T-helper 22 cell (primary cell): ENCODE measurements around the gene TMEM253.

Experiments
- DNase-seq: peaks from one replicate; pipeline ENCODE4 v3.0.0-alpha.2; 2020; ENCODE audit warnings: low read depth

TMEM253 gene

DNA sequence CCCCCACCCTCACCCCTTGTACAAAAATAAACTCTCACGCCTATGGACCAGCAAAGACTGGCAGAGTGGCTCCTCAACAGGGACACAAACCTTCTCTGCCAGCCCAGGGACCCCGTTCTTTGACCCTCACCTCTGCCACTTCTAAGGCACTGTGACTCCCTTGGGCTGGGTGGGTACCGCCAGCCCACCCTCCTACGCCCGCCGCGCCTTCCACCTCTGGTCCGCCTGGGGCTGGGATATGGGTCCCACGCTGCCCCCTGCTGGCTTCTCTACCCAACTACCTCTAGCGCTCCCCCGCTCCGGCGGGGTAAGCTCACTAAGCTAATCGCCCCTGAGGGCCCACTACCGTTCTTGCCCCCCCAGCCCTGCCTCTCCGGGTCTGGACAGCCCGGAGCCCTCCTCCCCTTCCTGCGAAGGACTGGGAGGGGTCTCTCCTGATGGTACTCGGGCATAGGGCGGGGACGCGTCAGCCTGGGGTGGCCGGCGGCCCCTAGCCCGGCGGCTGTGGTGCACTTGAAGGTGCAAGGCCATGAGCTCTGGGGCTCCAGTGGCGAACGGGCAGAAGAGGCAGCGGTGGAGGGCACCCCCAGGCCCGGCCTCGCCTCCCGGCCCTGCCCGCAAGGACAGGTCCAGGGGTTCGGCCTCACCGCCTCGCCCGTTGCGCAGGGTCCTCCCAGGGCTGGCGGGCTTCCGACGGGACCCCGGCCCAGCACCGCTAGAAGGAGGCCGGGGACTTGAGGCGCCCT lies 10.5 kb upstream of the TMEM253 start:
- DNase-seq = no peak

DNA sequence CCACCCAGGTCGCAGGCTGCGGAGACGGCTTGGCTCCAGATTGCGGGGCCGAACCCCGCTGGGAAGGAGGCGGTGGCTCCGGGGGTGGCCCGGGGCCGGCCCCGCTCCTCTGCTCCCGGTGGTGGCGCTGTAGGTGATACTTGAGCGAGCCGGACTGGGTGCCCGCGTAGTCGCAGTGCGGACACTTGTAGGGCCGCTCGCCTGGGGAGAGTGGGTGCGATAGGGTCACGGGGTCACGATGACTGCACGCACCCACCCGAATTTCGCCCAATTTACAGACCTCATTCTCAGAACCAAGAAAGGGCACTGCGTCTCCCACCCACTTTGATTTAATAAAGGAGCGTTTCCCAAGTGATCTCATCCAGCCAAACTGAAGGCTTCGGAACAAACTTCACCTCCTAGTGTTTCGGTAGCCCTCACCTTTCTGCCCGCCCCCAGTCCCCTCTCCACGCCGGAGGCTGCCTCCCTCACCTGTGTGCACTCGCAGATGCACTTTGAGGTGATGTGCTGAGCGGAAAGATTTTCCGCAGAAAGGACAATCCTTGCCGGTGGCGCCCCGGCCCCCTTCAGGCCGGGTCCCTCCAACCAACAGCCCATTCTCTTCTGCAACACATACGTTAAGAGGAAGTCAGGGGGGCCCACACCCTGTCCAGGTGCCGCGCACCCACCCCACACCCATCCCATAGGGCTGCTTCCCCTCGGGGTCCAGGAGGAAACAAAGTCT lies 9.8 kb upstream of the TMEM253 start:
- DNase-seq = no peak

DNA sequence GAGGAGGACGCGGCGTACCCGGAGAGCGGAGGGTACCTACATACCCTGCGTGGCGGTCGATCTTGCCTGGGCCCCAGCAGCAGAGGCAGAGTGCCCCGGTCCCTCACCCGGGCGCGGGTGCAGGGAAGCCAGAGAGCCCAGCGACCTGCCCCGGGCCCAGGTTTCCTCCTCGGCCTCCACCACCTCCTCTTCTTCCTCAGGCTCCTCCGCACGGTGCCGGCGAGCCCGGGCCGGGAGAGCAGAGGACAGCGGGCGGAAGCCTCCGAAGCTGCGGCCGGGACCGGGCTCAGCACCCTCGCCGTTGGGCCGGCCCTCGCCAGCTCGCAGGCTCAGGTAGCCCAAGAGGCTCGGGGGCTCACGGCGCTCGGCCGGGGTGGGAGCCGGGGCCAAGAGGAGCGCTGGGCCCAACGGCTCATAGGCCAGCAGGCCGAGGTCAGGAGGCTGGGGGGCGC lies 9.0 kb upstream of the TMEM253 start:
- no peak for DNase-seq

DNA sequence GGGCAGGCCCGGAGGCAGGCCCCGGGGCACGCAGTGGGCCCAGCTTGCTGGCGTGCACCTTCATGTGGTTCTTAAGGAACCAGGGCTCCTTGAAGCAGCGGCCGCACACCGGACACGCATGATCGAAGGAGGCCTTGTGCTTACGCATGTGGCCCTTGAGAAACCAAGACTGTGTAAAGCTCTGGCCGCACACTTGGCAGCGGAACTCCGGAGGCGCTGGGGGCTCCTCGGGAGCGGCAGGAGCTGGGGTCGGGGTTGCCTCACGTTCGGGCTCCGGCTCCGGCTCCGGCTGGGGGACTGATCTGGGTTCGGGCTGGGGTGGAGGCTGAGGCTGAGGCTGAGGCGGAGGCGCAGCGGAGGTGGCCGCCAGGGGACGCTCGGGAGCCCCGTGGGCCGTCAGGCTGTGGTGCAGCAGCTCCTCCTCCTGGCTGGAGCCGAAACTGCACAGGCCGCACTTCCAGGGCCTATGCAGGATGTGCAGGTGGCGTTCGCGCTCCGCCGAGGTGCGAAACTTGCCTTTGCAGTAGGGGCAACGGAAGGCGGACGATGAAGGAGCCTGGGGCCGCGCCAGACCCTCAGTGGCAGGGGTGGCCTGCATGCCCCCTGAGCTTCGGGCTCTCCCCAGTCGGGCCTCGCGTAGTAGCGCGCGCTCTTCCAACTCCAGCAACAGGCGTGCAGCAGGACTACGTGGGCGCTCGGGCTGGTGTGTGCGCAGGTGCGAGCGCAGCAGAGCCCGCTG lies 8.4 kb upstream of the TMEM253 start:
- peak; percentile 71 for DNase-seq

DNA sequence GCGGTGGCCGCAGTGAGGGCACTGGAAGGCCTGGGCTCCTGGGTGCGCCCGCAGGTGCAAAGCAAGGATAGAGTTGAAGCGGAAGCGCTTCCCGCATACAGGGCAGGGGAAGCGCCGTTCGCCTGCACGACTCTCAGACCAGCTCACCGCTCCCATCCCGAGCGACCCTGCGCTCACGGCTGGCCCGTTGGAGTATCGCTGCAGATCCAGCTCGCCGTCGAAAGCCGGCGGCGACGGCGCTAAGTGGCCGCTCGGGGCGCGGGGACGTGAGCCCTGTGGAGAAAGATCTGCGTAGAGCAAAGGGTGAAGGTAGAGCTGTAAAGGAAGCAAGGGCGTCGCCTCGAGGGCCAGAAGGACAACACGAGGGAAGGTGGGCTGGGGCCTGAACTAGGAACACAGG lies 7.8 kb upstream of the TMEM253 start:
- no peak for DNase-seq

DNA sequence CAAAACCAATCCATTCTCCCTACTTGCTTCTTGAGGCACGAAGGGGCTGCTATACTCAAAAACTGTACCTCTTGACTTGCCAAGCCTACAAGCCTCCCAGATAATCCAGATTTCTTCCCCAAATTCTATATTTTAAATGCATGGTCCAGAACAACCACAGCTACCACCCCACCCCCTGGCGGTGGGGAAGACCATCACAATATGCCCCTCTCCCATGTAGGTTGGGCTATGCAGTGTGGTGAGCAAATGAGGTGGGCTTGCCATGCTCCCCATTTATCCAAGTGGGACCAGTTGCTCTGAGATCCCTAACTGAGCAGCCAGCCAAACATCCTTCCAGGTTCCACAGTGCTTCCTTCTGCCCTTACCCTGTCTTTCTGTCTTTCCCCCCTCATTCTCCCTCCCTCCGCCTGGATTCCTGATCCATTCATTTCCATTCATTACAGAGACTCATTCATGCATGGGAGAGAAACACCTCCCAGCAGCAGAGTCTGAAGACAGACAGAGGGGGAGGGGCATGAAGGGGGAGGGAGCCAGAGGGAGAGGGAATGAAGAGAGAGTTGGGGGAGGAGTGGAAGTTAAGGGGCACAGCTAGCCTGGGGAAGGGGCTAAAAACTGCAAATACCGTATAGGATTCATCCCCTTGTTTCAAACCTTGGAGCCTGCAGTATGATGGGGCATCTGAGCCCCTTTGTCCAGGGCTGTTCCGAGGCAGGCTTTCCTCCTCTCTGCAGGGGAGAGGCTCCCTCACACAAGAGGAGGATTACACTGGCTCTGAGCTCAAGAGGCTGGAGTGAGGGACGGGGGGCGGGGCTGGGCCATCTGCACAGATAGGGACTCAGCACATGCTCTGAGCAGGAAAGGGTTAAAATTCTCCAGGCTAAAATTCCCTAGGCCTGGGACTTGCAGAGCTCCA lies 6.8 kb upstream of the TMEM253 start:
- DNase-seq = no peak

DNA sequence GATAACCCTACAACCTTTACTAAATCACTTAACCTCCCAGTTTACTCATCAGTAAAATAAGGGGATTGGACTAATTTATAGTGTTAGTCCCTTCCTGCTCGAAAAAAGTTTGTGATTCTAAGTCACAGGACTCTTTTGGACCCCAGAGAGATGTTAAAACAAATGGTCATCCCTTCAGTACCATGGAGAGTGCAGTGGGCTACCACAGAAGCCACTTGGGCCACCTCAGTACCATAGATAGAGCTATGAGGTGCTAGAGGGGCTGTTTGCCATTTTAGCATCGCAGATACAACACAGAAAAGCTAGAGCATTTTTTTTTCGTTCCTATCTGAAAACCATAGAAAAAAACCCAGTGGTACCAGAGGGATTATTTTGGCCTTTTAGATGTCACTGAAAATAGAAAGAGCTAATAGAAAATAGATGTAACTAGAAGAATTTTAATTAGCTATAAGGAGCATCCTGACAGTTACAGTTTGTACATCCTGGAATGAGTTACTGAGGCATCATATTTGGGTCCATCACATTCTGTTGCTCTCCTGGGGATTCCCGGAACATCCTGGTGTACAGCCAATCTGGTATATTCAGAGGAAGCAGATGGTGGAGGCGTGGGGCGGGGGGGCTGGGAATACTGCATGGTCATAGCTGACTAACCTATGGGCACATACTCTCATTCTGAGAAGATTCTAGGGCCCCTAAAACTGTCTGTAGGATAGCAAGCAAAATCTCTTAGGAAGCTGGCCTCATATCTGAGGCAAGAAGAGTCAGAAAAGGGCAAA lies 5.2 kb upstream of the TMEM253 start:
- no peak for DNase-seq

DNA sequence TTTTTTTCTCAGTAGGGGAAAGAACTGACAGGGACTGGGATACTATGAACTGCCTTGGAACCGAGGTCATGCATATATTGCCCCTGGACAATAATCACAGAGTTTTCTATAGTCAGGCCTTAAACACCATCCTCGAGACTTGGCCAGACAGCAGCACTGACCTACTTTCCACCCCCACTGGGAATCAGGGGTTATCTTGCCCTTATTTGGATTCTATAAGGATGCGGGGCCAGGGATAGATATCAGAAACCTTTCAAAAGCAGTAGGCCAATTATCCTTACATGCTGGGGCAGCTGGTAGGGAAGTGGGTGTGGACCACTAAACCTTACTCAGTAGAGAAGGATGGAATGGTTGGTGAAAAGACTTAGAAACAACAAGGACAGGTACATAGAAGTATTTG lies 4.4 kb upstream of the TMEM253 start:
- no peak for DNase-seq

DNA sequence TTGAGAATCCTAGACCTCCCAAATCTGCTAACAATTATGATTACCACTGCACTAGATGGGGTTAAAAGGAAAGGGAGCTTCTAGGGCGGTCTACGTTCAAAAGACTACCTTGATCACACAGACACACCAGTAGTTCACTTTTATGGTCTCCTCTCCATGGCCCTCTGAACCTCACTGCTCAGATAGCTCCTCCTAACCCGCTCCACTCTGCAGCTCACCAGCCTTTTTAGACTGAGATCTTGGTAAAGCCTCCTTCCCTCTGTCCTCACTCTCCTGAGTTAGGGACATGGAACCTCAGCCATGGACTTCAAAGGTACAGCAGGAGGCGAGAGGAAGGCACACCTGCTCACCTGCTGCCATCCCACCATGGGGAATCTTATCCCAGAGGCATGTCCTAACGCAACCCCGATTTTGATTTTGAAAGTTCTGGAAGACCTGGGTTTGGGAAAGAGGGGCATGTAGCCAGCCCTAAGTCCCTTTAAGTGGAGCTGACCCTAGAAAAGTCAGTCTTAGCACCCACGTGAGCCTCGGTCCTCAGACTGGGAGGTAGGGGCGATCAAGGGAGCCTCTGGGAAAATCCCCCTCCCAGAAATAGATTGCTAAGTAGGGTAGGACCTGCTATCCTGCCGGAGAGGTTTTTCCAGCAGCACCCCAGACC lies 3.8 kb upstream of the TMEM253 start:
- no peak for DNase-seq

DNA sequence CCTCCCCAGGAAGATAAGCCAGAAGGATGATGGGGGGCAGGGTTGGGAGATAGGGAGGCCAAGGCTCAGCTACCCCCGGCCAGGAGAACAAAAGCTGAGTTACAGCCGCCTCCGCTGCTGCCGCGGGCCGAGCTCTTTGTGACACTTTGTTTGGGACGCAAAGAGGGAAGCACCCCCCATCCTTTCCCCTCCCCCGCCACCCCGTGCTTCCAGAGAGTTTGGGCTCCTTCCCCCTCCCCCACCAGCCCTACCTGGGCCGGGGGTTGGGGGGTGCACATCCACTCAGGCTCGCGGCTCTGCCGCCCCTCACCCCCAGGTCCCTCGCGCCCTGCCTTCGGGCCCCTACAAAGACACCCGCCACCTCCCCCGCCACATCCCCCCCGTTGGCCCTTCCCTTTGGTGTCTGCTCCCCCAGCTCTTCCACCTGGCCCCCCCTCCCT lies 3.2 kb upstream of the TMEM253 start:
- no peak for DNase-seq

DNA sequence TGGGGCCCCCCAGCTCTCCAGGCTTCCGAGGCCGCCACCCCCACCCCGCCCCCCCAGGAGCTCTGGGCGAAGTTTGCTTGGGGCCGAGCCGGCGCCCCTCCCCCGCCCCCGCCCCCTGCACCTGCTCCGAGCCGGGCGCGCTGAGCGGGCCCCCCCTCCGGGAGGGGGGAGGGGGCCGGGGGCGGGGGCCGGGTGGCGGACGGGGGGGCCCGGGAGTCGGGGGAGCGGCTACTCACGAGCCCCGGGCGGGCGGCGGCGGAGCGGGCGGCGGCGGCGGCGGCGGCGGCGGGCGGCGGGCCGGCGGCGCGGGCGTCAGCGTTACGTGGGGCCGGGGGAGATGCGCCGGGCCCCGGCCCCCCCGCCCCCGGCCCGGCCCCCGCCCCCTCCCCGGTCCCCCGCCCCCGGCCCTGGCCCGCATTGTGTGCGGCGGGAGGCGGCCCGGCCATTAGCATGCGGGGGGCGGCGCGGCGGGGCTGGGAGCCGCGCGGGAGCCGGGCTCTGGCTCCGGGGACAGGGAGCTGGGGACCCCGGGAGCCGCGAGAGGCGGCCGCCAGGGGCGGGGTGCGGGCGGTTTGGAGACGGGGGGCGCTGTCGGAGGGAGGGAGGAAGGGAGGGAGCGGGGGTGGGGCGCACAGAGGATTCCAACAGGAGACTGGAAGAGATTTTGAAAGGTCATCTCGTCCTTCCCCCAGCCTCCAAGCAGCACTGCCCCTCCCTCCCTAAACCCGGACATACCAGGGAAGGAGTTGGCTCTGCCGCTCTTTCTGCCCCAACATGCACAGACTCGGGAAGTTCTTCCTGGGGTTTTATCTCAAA lies 2.6 kb upstream of the TMEM253 start, which contains the start of gene ZNF219:
Gene ZNF219, minus strand, starts transcription at position 580 of the 816 bp plus-strand sequence. CDS start 5,064 bp downstream, outside the sequence.
- DNase-seq = peak; percentile 50

DNA sequence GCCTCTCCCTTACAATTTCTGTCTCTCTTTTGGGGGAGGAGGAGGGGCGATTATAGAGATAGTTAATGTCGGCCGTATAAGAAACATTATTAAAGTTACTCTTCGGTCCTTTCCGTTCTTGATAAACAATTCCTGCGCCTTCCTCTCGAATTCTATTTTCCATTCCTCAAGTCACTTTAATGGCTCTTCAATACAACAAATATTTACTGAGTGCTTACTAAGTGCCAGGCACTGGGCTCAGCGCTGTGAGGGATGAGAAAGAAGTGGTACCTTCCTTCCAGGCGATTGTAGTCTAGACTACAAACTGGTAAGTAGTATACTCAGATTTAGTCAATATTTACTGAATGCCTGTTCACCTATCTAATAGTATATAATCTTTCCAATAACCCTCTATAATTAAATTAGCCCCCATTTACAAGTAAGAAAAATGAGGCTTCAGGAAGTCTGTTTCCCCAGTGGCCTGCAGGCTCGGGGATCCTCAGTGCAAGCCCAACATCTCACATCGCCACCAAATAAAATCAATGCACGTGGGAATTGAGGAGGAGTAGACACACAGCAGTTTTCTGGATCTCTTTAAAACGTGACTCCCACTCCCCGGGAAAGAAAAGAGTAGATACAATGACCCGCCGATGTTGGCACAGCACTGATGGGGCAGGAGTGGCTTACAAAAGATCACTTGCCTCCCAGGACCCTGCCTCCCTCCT lies 1.8 kb upstream of the TMEM253 start:
- no peak for DNase-seq

DNA sequence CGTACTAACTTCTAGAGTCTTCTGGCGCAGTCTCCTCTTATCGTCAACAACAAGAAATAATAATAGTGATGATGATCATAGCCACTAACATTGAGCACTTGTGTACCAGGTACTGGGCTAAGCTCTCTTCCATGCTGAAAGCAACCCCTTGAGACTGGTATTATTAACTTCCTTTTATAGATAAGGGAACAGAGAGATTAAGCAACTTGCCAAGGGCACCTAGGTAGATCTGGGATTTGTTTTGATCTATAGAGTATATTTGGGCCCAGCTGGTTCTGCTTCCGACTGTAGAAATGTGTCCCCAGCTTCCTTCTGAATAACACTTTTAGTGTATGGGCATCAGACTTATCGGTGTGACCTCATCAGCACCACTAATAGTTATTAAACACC lies 1.3 kb upstream of the TMEM253 start:
- DNase-seq = no peak

DNA sequence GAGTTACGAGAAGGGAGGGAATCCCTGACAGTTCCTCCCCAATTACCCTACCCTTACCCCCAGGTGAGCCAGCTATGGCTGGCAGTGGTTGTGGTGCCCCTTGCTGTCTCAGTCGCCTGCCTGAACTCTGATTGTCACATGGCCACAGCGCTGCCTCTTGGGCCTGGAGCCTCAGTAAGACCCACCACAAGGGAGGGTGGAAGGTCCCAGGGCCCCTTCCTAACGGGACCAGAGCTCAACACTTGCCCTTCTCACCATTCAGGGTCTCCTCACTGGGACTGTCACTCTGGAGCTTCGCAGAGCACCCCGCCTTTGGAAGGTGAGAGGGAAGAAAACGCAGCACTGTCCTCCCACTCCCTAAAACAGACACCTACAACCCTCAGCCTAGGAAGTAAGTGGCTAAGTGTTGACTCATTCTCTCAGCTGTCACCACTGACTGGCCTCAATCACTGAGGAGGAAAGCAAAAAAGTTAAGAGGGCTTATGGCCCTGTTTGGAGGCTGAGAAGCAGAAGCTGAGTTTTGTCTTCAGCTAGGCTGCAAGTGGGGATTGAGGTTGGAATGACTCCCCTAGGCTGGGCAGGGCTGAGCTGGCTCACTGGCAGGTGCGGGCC lies 1.0 kb downstream of the TMEM253 start:
- DNase-seq = no peak

DNA sequence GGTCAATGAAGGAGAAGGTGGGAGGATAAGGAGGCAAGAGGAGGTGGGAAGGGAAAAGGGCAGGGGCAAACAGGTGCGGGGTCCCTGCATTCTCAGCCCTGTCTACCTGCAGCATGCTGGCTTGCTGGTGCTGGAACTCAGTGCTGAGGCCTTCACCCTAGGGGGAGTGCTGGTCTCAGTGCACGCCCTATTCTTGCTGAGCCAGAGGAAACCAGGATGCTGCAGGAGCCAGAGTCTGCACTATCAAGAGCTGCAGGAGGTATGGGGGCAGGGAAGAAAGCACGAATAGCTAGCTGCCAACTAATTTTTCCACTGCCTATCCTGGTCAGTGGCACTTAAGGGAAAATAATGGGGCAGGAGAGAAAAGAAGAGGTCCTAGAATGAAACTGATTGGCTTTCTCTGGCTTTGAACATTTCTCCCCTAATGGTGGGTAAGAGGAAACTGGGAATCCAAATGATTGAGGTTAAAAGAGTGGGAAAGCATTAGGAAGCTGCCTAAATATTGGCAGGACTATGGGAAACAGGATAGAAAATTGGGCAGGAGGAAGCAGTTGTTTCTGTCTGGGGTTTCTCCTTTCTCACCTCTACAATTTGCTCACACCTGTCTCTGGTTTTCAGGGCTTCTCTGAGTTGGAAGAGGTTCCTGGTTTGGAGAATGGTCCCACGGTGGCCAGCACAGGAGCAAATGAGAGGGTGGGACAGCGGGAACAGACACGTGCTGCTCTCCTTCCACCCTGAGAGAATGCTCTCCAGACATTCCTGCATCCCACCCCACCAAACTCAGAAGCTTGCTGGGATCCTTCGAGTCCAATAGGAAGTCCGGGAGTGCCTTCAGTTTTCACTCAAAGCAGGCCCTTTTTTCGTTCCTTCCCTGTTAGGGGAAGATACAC lies 1.9 kb downstream of the TMEM253 start:
- no peak for DNase-seq

DNA sequence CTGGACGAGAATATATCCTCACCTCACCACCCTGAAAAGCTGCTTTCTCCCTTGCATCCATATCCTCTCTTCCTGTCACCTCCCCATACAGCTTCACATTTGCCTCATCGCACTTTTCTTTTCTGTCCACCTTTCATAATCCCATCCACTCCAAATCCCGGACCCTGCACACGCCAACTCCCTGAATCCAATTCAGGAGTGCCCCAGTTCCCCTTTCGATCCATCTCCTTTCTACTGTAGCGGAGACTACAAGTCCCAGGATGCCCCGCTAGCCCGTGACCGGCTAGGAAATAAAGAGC lies 2.5 kb downstream of the TMEM253 start:
- DNase-seq = no peak

DNA sequence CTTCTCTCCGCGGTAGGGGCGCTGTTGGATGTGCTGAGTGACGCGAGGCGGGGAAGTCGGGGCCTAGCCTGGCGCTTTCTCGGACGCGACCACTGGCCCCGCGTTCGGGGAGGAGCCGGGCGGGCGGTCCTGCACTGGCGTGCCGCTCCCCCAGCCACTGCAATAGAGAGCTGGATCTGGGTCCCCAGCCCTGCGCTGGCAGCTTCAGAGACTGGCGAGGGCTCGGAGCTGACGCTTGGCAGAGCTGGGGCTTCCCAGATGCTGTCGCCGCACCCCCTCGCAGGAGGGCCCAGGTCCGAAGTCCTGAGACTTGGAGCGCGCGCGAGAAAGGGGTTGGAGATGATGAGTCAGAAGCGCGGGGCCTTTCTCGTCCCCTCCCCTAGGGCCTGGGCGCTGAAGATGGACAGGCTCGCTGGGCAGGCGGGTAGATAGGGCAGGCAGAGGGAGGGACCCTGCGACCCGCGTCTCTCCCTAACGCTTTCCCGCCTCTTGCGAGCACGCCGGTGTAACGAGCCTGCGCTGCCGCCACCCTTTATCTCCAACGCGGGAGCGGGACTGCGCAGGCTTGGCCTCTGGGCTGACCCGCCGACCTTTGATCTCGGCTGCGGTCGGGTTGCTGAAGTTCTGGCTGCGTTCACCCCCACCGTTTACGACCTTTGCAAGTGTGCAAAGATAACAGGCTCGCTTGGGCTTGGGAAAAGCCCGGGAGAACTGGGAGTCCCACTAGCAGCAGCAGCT lies 3.0 kb downstream of the TMEM253 start:
- DNase-seq = peak; percentile 84
